LNCAP (cell line): Measurements from ENCODE around the gene LIMA1.

Experiments used
- CTCF ChIP-seq: fragments of 450-650 bp; IDR thresholded peaks from 2 replicates; pipeline ENCODE4 v1.5.1; 2017; ENCODE audit warnings: mild to moderate bottlenecking

The LIMA1 gene

GRCh38 chr12:50291377-50291776, 8.1 kb upstream of the LIMA1 start:
- TF ChIP-seq CTCF, result no peak

- TF ChIP-seq CTCF, result no peak
Observed at GRCh38 chr12:50287271-50287670, 4.0 kb upstream of the LIMA1 start.

- TF ChIP-seq CTCF, result no peak
Observed at GRCh38 chr12:50285253-50285652, 1.9 kb upstream of the LIMA1 start.

- TF ChIP-seq CTCF, result no peak
Observed at GRCh38 chr12:50282721-50283228, 545 bp downstream of the LIMA1 start.

GRCh38 chr12:50279501-50279900, 3.8 kb downstream of the LIMA1 start:
- no peak for TF ChIP-seq CTCF

GRCh38 chr12:50276912-50277671, 6.2 kb downstream of the LIMA1 start:
- no peak for TF ChIP-seq CTCF

- TF ChIP-seq CTCF, result no peak
Observed at GRCh38 chr12:50276068-50276467, 7.3 kb downstream of the LIMA1 start.
